DMS53 (cell line): ENCODE results near the gene IFNAR1.
"Not testable (repeated sequence)": the region's sequence is repeated elsewhere in the genome, so short reads cannot be mapped to it uniquely, and the experiment has no call there.

ENCODE experiments used
- DNase-seq: peaks from one replicate; lab custom pipeline; 2025; lab: John Stamatoyannopoulos, UW

The IFNAR1 gene

GRCh38 chr21:33308586-33309490 is 15.9 kb upstream of the IFNAR1 start:
- peak; percentile 78 for DNase-seq

- no peak for DNase-seq
Measured at GRCh38 chr21:33309778-33310177, 15.0 kb upstream of the IFNAR1 start.

- no peak for DNase-seq
Measured at GRCh38 chr21:33312121-33312520, 12.6 kb upstream of the IFNAR1 start.

- DNase-seq = no peak
Measured at GRCh38 chr21:33313183-33313582, 11.6 kb upstream of the IFNAR1 start.

GRCh38 chr21:33313611-33314010 is 11.2 kb upstream of the IFNAR1 start:
- DNase-seq = no peak

- DNase-seq = no peak
Measured at GRCh38 chr21:33314111-33314510, 10.7 kb upstream of the IFNAR1 start.

- DNase-seq = no peak
Measured at GRCh38 chr21:33315946-33316710, 8.6 kb upstream of the IFNAR1 start.

GRCh38 chr21:33317145-33317544 is 7.6 kb upstream of the IFNAR1 start:
- no peak for DNase-seq

GRCh38 chr21:33317786-33318486 is 6.8 kb upstream of the IFNAR1 start:
- DNase-seq = no peak

GRCh38 chr21:33321005-33321404 is 3.8 kb upstream of the IFNAR1 start:
- DNase-seq = not testable (repeated sequence)

- not testable (repeated sequence) for DNase-seq
Measured at GRCh38 chr21:33323610-33324009, 1.2 kb upstream of the IFNAR1 start.

GRCh38 chr21:33325222-33326067 is 675 bp downstream of the IFNAR1 start:
- peak; percentile 76 for DNase-seq

- no peak for DNase-seq
Measured at GRCh38 chr21:33327326-33327725, 2.6 kb downstream of the IFNAR1 start.

- DNase-seq = no peak
Measured at GRCh38 chr21:33327792-33328433, 3.1 kb downstream of the IFNAR1 start.

GRCh38 chr21:33330726-33331125 is 6.0 kb downstream of the IFNAR1 start:
- no peak for DNase-seq

GRCh38 chr21:33332143-33332542 is 7.4 kb downstream of the IFNAR1 start:
- DNase-seq = no peak

GRCh38 chr21:33334191-33334590 is 9.4 kb downstream of the IFNAR1 start:
- DNase-seq = no peak

- peak; percentile 15 for DNase-seq
Measured at GRCh38 chr21:33334824-33335223, 10.1 kb downstream of the IFNAR1 start.

- DNase-seq = no peak
Measured at GRCh38 chr21:33339135-33339534, 14.4 kb downstream of the IFNAR1 start.

GRCh38 chr21:33339918-33340317 is 15.1 kb downstream of the IFNAR1 start:
- no peak for DNase-seq

GRCh38 chr21:33345751-33346238 is 21.0 kb downstream of the IFNAR1 start:
- no peak for DNase-seq
